Uterus (tissue), 2 donors: Measurements from ENCODE around the gene GRK5.

Experiments used
- CTCF ChIP-seq, 4 experiments: fragments of 200-600 bp in 2 of 4; fragments of 450-650 bp in 2 of 4; sonication (generic) in 2 of 4; IDR thresholded peaks; one replicate each; pipeline ENCODE4 v1.5.1; 2016 to 2019; ENCODE audit warnings: antibody characterized with exemption in 4 of 4, mild to moderate bottlenecking in 2 of 4, moderate library complexity in 1 of 4
- POLR2A ChIP-seq, 2 donors: fragments of 450-650 bp; IDR thresholded peaks; one replicate each; pipeline ENCODE4 v1.6.1; 2016; ENCODE audit warnings: antibody characterized with exemption in 2 of 2, mild to moderate bottlenecking in 1 of 2, moderate library complexity in 1 of 2

DNA sequence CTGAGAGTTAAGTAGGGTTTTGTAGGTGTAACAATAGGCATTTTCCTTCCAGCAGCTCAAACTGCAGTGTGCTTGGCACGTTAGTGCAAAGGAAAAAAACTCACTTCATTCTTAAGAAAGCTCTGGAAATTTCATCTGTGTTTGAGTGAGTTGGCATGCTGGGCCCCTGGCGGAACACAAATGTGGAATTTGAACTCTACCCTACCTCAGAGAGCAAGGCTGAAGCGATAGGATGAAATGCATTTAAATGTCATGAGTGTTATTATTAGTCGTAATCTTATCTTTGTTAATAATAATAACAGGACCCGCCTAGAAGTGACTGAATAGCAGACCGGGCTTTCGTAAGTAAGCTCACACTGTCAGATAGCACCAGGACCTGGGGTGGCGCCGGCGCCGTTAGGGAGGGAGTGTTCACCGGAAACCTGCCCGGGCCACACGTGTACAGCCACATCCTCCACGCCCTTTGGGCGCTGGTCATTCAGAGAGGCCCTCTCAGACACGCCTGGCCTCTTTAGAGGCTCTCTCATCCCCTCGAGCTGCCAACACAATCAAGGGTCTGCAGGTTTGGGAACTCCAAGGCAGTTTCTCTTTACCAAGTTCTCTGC, 63.5 kb downstream of the GRK5 start:
- no peak for TF ChIP-seq CTCF (IDR thresholded peaks at IDR 0.05)
- peak in 1 of 2 donors; percentile 10 for TF ChIP-seq POLR2A (IDR thresholded peaks at IDR 0.05)
